HG03135 (cell line): ENCODE data around the gene GRIK4.

Experiments used
- ATAC-seq: cut with Tn5 transposase; IDR thresholded peaks from one replicate; pipeline ENCODE4 v1.9.1; 2021; ENCODE audit warnings: mild to moderate bottlenecking, moderate library complexity; ENCODE audit not compliant: unreplicated experiment

Gene GRIK4

DNA sequence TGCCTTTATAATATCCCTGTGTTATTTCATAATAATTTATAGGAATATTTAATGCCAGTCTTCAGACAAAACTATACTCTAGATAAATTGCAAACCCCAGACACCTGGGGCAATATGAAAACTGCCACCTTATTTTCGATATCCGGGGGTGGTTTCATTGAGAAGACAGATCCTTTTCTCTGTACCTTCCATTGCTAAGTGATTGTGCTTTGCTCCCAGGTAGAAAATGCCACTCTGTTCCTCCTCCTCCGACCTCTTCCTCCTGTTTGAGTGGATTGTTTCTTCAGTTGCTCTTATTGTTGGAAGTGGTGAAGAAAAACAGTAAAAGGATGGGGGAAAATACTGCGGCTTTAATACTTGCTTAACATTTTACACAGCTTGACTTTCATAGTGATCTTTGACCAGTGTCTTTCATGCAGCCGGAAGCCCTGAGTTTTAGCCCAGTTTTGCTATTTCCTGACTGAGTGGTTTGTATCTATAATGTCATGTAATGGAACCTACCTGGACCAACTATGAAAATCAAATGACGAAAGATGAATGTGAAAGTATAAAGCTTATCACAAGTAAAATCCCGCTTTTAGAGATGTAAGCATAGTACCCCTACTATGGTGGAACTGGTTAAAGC lies 5.6 kb upstream of the GRIK4 start:
- no peak for ATAC-seq

DNA sequence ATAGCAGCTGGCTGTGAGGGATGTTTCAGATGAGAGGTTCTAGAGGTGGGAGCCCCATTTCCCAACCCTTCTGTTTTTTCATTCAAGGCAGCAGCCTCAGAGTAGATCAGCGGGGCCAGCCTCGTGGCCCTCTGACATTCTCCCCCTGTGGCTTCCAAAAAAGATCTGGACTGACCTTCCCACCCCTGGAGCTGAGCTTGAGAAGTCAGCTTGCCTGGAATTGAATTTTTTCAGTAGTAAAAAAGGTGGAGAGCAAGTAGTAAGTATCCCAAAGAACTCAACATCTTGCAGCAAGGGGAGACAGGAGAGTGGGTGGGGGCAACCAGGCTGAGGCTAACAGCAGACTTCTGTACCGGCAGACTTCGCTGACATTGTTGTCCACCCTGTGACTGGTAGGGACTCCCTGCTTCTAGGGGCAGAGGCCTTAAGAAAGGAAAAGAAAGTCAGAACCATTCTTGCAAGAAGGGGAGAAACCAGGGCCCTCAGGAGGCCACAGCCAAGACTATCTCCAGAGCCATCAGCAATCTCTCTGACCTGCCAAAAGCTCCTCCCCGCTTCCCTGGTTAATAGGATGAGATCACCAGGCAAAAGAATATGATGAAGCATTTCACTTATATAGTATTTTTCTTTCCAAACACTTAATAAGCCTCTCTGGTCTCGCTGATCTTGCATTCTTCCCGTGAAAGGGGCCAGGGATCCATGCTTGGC lies 2.0 kb upstream of the GRIK4 start:
- no peak for ATAC-seq

GRCh38 chr11:120510406-120511115 lies 987 bp upstream of the GRIK4 start:
- no peak for ATAC-seq

DNA sequence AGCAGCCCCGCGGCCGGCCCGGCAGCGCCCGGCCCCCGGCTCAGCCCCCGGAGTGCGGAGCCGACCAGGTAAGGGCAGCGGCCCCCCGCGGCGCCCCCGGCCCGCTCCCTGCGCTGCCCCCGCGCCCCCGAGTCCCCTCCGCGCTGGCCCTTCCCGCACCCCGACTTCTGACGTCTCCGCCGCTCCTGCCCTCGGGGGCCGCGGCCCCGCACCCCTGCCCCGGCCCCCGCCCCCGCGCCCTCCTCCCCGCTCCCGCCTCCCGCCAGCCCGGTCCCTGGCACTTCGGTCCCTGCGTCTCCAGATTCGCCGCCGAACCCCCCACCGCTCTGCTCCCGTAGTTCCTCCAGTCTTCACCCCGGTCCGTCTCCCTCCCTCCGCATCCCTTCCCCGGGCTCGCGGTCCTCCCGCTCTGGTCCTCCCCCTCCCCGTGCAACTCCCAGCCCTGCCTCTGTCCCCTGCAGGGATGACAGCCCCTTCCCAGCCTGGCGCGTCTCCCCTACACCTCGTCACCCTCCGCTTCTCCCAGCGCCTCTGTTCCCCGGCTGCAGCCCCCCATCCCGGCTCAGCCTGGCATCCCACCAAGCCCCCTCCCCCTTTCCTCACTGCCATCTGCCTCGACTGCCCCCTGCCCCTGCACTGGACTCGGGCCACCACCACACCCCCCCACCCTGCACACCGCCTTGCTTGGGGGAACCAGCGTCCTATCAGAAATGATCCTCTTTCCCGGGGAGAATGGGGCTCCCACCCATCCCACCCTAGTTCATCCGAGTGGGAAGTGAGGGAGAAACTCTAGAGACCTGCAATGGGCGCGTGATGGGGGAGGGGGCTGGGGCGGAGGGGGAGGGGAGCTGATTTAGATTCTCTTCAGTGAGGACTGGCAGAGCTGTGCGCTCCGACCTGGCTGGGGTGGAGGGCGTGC lies 531 bp downstream of the GRIK4 start:
- no peak for ATAC-seq

DNA sequence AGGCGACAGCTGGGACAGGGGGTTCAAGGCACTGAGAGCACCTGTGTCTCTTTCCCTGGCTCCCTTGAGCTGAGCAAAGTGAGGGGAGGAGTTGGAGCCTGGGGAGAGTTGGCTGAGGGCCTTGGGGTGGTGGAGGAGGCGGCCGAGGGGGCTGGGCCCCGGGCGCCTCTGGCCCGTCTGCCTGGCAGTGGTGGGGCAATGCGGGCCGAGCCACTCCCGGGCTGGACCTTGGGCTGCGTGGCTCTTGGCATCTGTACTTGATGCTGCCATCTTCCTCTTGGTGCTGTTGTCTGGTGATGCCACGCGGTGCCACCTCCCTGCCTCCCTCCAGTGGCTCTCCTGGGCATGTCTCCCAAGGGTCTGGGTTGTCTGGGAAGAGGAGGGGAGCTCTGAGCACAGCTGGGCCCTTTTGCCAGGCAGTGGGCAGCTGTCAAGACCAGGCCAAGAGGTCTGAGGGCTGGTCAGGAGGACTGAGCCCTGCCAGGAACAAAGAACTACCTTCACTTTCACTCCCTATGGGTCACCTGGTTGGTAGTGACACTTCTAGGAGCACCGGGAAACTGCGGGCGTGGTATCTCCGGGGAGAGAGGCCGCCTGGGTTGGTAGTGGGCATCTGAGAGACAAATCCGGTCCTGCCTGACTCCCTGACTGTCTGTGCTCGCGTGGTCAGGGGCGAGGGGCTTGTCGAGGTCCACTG lies 1.3 kb downstream of the GRIK4 start:
- no peak for ATAC-seq

- no peak for ATAC-seq
These were observed 2.1 kb downstream of the GRIK4 start for GRCh38 chr11:120513436-120514315.

GRCh38 chr11:120514541-120515121 lies 3.1 kb downstream of the GRIK4 start:
- ATAC-seq = no peak

GRCh38 chr11:120515186-120515723 lies 3.7 kb downstream of the GRIK4 start:
- no peak for ATAC-seq

- ATAC-seq = no peak
These were observed 5.2 kb downstream of the GRIK4 start for GRCh38 chr11:120516461-120517389.

- no peak for ATAC-seq
These were observed 5.8 kb downstream of the GRIK4 start for GRCh38 chr11:120517390-120517761.

- no peak for ATAC-seq
These were observed 6.3 kb downstream of the GRIK4 start for GRCh38 chr11:120517801-120518291.

DNA sequence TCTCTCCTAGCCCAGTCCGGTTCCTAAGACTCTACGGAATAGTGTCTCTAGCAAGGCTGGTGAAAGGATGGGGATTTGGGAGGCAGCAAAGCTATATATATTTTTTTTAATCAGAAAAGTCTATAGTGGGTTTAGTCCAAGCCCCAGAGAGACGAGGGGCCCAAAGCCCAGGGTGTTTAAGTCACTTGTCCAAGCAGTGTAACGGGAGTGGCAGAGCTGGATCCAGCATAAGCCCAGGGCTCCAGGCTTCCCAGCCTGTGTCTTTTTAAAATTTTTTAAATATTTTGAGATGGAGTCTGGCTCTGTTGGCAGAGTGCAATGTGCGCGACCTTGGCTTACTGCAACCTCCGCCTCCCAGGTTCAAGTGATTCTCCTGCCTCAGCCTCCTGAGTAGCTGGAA lies 6.8 kb downstream of the GRIK4 start:
- no peak for ATAC-seq

- no peak for ATAC-seq
These were observed 7.9 kb downstream of the GRIK4 start for GRCh38 chr11:120519474-120519873.

DNA sequence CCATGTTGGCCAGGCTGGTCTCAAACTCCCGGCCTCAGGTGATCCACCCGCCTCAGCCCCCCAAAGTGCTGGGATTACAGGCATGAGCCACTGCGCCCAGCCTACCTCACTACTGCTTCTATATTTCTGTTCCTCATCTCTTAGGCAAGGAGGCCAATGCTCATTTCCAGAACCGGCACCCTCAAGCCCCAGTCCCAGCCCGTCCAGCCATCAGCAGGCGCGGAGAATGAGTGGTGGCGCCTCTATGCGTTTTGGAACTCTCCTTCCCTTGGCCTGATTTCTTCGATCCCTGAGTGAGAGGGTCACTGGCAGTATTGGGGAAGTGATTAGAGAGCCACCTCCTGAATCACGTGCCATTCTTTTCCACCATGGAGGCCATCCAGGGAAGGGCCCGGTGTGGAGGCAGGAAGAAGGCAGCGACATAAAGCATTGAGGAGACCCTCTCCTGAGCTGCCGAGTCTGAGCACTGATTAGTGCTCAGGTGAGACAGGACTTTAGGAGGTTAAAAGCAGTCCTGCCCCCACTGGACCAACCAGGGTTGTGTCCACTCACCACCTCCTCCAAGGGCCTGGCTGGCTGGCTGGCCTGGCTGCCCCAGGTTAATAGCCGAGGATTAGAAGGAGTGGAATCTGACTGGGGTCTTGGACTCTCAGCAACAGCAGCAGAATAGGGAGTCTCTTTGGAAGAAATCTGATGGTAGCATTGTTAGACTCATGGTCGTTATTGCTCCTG lies 8.7 kb downstream of the GRIK4 start:
- ATAC-seq = no peak

GRCh38 chr11:120521176-120521575 lies 9.6 kb downstream of the GRIK4 start:
- ATAC-seq = no peak

DNA sequence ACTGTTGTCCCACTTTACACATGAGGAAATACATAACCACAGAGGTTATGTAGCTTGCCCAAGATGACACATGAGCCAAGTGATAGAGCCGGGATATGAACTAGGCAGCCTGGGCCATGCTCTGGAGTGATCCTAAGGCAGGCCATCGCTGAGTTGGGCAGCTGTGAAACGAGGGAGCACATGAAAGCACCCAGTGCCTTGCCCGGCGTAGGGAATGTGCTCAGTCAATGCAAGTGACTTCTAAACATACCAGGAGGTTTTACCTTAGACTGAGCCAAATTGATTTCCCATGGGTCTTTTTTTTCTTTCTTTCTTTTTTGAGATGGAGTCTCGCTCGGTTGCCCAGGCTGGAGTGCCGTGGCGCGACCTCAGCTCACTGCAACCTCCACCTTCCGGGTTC lies 10.5 kb downstream of the GRIK4 start:
- no peak for ATAC-seq

DNA sequence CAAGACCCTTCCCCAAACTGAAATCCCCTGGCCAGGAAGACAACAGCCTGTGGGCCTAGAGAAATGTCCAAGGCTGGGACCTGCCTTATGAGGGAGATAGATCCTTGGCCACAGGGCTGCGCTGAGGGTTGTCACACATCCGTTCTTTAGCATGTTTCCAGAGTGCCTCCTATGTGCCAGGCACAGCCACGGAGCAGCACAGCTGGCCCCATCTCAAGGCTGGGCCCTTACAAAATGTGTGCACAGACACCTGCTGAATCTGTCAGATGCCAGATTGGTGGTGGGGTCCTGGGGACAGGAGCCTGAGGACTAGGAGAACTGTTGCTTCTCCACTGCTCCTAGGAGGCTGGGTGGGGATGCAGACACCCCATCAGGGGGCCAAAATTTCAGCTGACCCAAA lies 11.2 kb downstream of the GRIK4 start:
- no peak for ATAC-seq
